ENCODE measurements around the gene LRRC70.

DNA sequence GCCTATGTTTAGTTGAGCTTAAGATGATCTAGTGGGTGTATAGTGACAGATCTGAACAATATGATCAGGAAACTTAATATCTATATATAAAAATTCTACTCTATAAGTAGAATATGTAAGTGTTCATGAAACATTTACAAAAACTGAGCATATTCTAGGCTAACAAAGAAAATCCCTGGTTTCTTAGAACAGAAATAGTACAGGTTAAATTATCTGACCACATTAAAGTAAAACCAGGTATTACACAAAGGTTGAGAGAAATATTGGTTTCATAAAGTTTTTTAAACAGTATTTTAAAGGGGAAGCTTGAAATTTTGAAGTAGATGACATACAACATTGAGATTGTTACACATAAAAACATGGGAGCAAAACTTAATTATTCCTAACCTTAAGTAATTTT lies 39.3 kb downstream of the LRRC70 start:
- no peak for TF ChIP-seq CTCF (IDR thresholded peaks at IDR 0.05)
- TF ChIP-seq POLR2A (IDR thresholded peaks at IDR 0.05): no peak

Data from esophagus squamous epithelium (tissue), 4 donors.